Measurements from ENCODE around the gene GGACT. TPM values are rescaled to one million over a fixed set of nuclear protein-coding genes. Genes with fewer than 3 reads are reported as not detected.

The GGACT gene
- total and polyA plus RNA-seq, 2 experiments from 2014 or later, result 0.24 to 1.0 TPM

- Mint-ChIP-seq H3K27me3 (ENCODE audit: insufficient read depth, low read depth, poor library complexity) (peaks cover 2% of the 10 kb centered on the region), H3K4me1 (peaks cover 4% of the 10 kb centered on the region), H3K36me3 (ENCODE audit: low read depth) (no peaks in the 10 kb centered on the region), H3K4me3 (no peak overlapping the region), H3K9me3 (no peaks in the 10 kb centered on the region), H3K27ac (no peak overlapping the region)
- ATAC-seq (no peak), DNase-seq (ENCODE audit: low spot score) (no peak)
- Histone ChIP-seq H3K79me2 (replicated peaks; ENCODE audit: insufficient read depth) (no peaks in the 10 kb centered on the region), H2AFZ (0 out of 2 replicates have a peak overlapping the region, but pooled peaks have one; percentile 11), H3F3A (replicated peaks; ENCODE audit: low read depth) (0 out of 2 replicates have a peak, but pooled peaks cover 3% of the 10 kb centered on the region), H3K4me2 (no peak overlapping the region), H4K20me1 (replicated peaks; ENCODE audit: insufficient read depth) (no peaks in the 10 kb centered on the region), H3K27ac (ENCODE audit: low read depth) (no peak overlapping the region), H3K9me2 (ENCODE audit: insufficient read depth) (no peaks in the 10 kb centered on the region), H3K36me3 (ENCODE audit: insufficient read depth) (no peaks in the 10 kb centered on the region), H3K4me3 (no peak overlapping the region), H3K27me3 (ENCODE audit: insufficient read depth) (no peaks in the 10 kb centered on the region), H3K4me1 (ENCODE audit: insufficient read depth) (peaks cover 1% of the 10 kb centered on the region; the same call in 1 of the 2 replicates)
- TF ChIP-seq ZNF331 (CRISPR knock-in tag; IDR thresholded peaks at IDR 0.05; ENCODE audit: low read depth), result no peak
- no peak for TF ChIP-seq EZH2 (IDR thresholded peaks at IDR 0.05; ENCODE audit: low read depth, unreplicated experiment)
- TF ChIP-seq POLR2AphosphoS5 (IDR thresholded peaks at IDR 0.05; ENCODE audit: low read depth), result no peak
- TF ChIP-seq CREB1 (CRISPR knock-in tag; IDR thresholded peaks at IDR 0.05; ENCODE audit: low read depth), result no peak
- TF ChIP-seq ZNF114 (CRISPR knock-in tag; IDR thresholded peaks at IDR 0.05), result no peak
- no peak for TF ChIP-seq EZH2phosphoT487 (IDR thresholded peaks at IDR 0.05; ENCODE audit: unreplicated experiment)
- TF ChIP-seq, protein P1, sequence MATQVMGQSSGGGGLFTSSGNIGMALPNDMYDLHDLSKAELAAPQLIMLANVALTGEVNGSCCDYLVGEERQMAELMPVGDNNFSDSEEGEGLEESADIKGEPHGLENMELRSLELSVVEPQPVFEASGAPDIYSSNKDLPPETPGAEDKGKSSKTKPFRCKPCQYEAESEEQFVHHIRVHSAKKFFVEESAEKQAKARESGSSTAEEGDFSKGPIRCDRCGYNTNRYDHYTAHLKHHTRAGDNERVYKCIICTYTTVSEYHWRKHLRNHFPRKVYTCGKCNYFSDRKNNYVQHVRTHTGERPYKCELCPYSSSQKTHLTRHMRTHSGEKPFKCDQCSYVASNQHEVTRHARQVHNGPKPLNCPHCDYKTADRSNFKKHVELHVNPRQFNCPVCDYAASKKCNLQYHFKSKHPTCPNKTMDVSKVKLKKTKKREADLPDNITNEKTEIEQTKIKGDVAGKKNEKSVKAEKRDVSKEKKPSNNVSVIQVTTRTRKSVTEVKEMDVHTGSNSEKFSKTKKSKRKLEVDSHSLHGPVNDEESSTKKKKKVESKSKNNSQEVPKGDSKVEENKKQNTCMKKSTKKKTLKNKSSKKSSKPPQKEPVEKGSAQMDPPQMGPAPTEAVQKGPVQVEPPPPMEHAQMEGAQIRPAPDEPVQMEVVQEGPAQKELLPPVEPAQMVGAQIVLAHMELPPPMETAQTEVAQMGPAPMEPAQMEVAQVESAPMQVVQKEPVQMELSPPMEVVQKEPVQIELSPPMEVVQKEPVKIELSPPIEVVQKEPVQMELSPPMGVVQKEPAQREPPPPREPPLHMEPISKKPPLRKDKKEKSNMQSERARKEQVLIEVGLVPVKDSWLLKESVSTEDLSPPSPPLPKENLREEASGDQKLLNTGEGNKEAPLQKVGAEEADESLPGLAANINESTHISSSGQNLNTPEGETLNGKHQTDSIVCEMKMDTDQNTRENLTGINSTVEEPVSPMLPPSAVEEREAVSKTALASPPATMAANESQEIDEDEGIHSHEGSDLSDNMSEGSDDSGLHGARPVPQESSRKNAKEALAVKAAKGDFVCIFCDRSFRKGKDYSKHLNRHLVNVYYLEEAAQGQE (IDR thresholded peaks at IDR 0.05; ENCODE audit: unreplicated experiment), result no peak
- TF ChIP-seq JUNB (IDR thresholded peaks at IDR 0.05; ENCODE audit: unreplicated experiment), result no peak
- TF ChIP-seq ZNF462 (CRISPR knock-in tag; IDR thresholded peaks at IDR 0.05), result no peak
- TF ChIP-seq, protein P2, sequence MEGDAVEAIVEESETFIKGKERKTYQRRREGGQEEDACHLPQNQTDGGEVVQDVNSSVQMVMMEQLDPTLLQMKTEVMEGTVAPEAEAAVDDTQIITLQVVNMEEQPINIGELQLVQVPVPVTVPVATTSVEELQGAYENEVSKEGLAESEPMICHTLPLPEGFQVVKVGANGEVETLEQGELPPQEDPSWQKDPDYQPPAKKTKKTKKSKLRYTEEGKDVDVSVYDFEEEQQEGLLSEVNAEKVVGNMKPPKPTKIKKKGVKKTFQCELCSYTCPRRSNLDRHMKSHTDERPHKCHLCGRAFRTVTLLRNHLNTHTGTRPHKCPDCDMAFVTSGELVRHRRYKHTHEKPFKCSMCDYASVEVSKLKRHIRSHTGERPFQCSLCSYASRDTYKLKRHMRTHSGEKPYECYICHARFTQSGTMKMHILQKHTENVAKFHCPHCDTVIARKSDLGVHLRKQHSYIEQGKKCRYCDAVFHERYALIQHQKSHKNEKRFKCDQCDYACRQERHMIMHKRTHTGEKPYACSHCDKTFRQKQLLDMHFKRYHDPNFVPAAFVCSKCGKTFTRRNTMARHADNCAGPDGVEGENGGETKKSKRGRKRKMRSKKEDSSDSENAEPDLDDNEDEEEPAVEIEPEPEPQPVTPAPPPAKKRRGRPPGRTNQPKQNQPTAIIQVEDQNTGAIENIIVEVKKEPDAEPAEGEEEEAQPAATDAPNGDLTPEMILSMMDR (conservative IDR thresholded peaks at IDR 0.05; ENCODE audit: low read depth in 2 of 2), result no peak
- TF ChIP-seq NANOG (IDR thresholded peaks at IDR 0.05; ENCODE audit: borderline replicate concordance), result no peak
- no peak for TF ChIP-seq STAT1 (IDR thresholded peaks at IDR 0.05; ENCODE audit: unreplicated experiment)
- TF ChIP-seq, protein P3, sequence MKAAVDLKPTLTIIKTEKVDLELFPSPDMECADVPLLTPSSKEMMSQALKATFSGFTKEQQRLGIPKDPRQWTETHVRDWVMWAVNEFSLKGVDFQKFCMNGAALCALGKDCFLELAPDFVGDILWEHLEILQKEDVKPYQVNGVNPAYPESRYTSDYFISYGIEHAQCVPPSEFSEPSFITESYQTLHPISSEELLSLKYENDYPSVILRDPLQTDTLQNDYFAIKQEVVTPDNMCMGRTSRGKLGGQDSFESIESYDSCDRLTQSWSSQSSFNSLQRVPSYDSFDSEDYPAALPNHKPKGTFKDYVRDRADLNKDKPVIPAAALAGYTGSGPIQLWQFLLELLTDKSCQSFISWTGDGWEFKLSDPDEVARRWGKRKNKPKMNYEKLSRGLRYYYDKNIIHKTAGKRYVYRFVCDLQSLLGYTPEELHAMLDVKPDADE (IDR thresholded peaks at IDR 0.05), result no peak
Measured at GRCh38 chr13:100559886-100560285, 28.7 kb downstream of the GGACT start.

All from GM23338 (cell line).